CD14-positive monocyte (primary cell): ENCODE measurements around the gene TGFBR1. TPM values are rescaled to one million over a fixed set of nuclear protein-coding genes. Genes with fewer than 3 reads are reported as not detected.

Source experiments
- DNase-seq, 3 donors: peaks; one replicate each; pipeline ENCODE4 v3.0.0-alpha.2; 2011 to 2022
- H2AFZ ChIP-seq: 2 replicates; pipeline ENCODE4 v1.6.0; 2012; ENCODE audit warnings: mild to moderate bottlenecking, low read depth, low read length, inconsistent platforms; ENCODE audit not compliant: insufficient read depth, poor library complexity, severe bottlenecking
- H3K27ac ChIP-seq, 2 donors: 1 replicate in 1 of 2; 2 replicates in 1 of 2; pipeline ENCODE4 v1.5.1; 2012 to 2013; ENCODE audit warnings: low read length in 2 of 2, control low read depth in 1 of 2, inconsistent platforms in 1 of 2, low read depth in 1 of 2, mild to moderate bottlenecking in 1 of 2
- H3K27me3 ChIP-seq, 2 donors: one replicate each; pipeline versions ENCODE4 v1.6.0 to v1.6.1; 2011 to 2013; ENCODE audit warnings: low read length in 2 of 2; ENCODE audit not compliant: control insufficient read depth in 2 of 2, insufficient read depth in 2 of 2
- H3K36me3 ChIP-seq, 2 donors: replicated peaks in 1 of 2; 1 replicate in 1 of 2; 2 replicates in 1 of 2; pipeline versions ENCODE4 v1.5.1 to v1.6.1; 2012 to 2013; ENCODE audit warnings: low read length in 2 of 2, control low read depth in 1 of 2, inconsistent platforms in 1 of 2, mild to moderate bottlenecking in 1 of 2; ENCODE audit not compliant: insufficient read depth in 2 of 2, control insufficient read depth in 1 of 2
- H3K4me1 ChIP-seq, 2 donors: 1 replicate in 1 of 2; 2 replicates in 1 of 2; pipeline versions ENCODE4 v1.5.1 to v1.6.1; 2012 to 2013; ENCODE audit warnings: low read length in 2 of 2, control low read depth in 1 of 2, inconsistent platforms in 1 of 2, mild to moderate bottlenecking in 1 of 2, moderate library complexity in 1 of 2; ENCODE audit not compliant: insufficient read depth in 2 of 2, control insufficient read depth in 1 of 2
- H3K4me2 ChIP-seq: replicated peaks from 2 replicates; pipeline ENCODE3; 2012; ENCODE audit warnings: low read length, moderate library complexity, mild to moderate bottlenecking; ENCODE audit not compliant: poor library complexity, severe bottlenecking; ENCODE audit errors: extremely low read depth
- H3K4me3 ChIP-seq, 3 experiments: fragments of 200-600 bp in 1 of 3; sonication (generic) in 1 of 3; replicated peaks in 1 of 3; 1 replicate in 2 of 3; 2 replicates in 1 of 3; pipeline ENCODE4 v1.5.1; 2011 to 2013; ENCODE audit warnings: low read length in 3 of 3, mild to moderate bottlenecking in 3 of 3, control low read depth in 2 of 3, low read depth in 2 of 3, inconsistent platforms in 1 of 3, moderate library complexity in 1 of 3
- H3K79me2 ChIP-seq: 2 replicates; pipeline ENCODE4 v1.6.0; 2012; ENCODE audit warnings: mild to moderate bottlenecking, control low read depth, inconsistent platforms, low read length, moderate library complexity; ENCODE audit not compliant: insufficient read depth
- H3K9ac ChIP-seq: 2 replicates; pipeline ENCODE4 v1.6.0; 2017; ENCODE audit warnings: low read length, mild to moderate bottlenecking; ENCODE audit not compliant: insufficient read depth, poor library complexity, severe bottlenecking
- H3K9me3 ChIP-seq, 2 donors: replicated peaks in 1 of 2; 1 replicate in 1 of 2; 2 replicates in 1 of 2; pipeline versions ENCODE4 v1.5.1 to v1.6.1; 2012 to 2013; ENCODE audit warnings: low read length in 2 of 2, control low read depth in 1 of 2; ENCODE audit not compliant: control insufficient read depth in 1 of 2, insufficient read depth in 1 of 2
- H4K20me1 ChIP-seq: 2 replicates; pipeline ENCODE4 v1.6.0; 2012; ENCODE audit warnings: mild to moderate bottlenecking, low read length, control low read depth, moderate library complexity; ENCODE audit not compliant: insufficient read depth
- H3K27ac Mint-ChIP-seq, 7 donors: one replicate each; pipeline ENCODE4 v1.8.0; 2020; ENCODE audit warnings: mild to moderate bottlenecking in 7 of 7, mixed read lengths in 7 of 7, moderate library complexity in 6 of 7, inconsistent platforms in 2 of 7
- H3K27me3 Mint-ChIP-seq, 3 donors: one replicate each; pipeline ENCODE4 v1.8.0; 2021 to 2022; ENCODE audit warnings: low read depth in 3 of 3, mild to moderate bottlenecking in 3 of 3, mixed read lengths in 3 of 3, moderate library complexity in 3 of 3, inconsistent platforms in 1 of 3
- H3K36me3 Mint-ChIP-seq, 2 donors: one replicate each; pipeline ENCODE4 v1.8.0; 2020; ENCODE audit warnings: mixed read lengths in 2 of 2, inconsistent platforms in 1 of 2, mild to moderate bottlenecking in 1 of 2
- H3K4me1 Mint-ChIP-seq: one replicate; pipeline ENCODE4 v1.8.0; 2020; ENCODE audit warnings: mild to moderate bottlenecking, mixed read lengths
- H3K4me3 Mint-ChIP-seq, 2 donors: one replicate each; pipeline ENCODE4 v1.8.0; 2020; ENCODE audit warnings: mild to moderate bottlenecking in 2 of 2, mixed read lengths in 2 of 2, moderate library complexity in 1 of 2
- H3K9me3 Mint-ChIP-seq, 7 donors: one replicate each; pipeline ENCODE4 v1.8.0; 2020 to 2022; ENCODE audit warnings: mixed read lengths in 7 of 7, mild to moderate bottlenecking in 6 of 7, moderate library complexity in 6 of 7, inconsistent platforms in 2 of 7
- WGBS: methylation state at CpG from one replicate; pipeline ENCODE4 v1.1.5; 2013; ENCODE audit warnings: missing lambda C conversion rate; ENCODE audit not compliant: insufficient coverage; 5-methylcytosine and 5-hydroxymethylcytosine counted together
- intact Hi-C, 2 donors: fragments of 100-400 bp; cut with micrococcal nuclease; formaldehyde crosslinking; loops; one replicate each; pipeline versions ENCODE4 v1.15.0 to v1.15.1; 2023
- polyA plus RNA-seq, 3 donors: library from polyadenylated mRNA; depleted of rRNA in 1 of 3; unstranded in 2 of 3; stranded (reverse) in 1 of 3; fragments of 300-500 nt in 2 of 3; fragments of >200 nt in 1 of 3; fragmentation: Illumina TruSeq in 2 of 3; gene quantifications; 1 replicate in 2 of 3; 2 replicates in 1 of 3; pipeline ENCODE4 v1.2.3, GENCODE V29; 2012 to 2021
- TF ChIP-seq, protein P1 (sequence below): fragments of 200-600 bp; IDR thresholded peaks from one replicate; pipeline ENCODE4 v1.8.0; 2022; ENCODE audit warnings: antibody characterized with exemption, mild to moderate bottlenecking

The TGFBR1 gene
- polyA plus RNA-seq, 3 donors = 10.7 to 26.8 (median 25.0) TPM

- H3K27ac ChIP-seq = peak overlapping the region; percentile 62 to 94
- peaks cover 54 to 60% of the 10 kb centered on the region in 2 donors for H3K4me1 ChIP-seq
- H3K27ac Mint-ChIP-seq = peak overlapping the region; percentile 79 to 91 (median 87)
- H2AFZ ChIP-seq = peak overlapping the region; percentile 57
- under 1% methylated on average over 118 of the region's 118 CpGs for WGBS
- H3K4me1 Mint-ChIP-seq = peaks cover 58% of the 10 kb centered on the region
- H3K27me3 ChIP-seq = no peaks in the 10 kb centered on the region
- H3K9ac ChIP-seq = peak overlapping the region; percentile 94
- no peaks in the 10 kb centered on the region for H3K9me3 ChIP-seq
- peak; percentile 49 to 76 (median 72) for DNase-seq
- H3K4me3 ChIP-seq = peak overlapping the region; percentile 56 to 96 (median 85)
- peaks cover 8% of the 10 kb centered on the region for H4K20me1 ChIP-seq
- peaks cover 0 to 5% (median 0%) of the 10 kb centered on the region in 3 donors for H3K27me3 Mint-ChIP-seq
- H3K9me3 Mint-ChIP-seq = peaks cover 0 to under 1% (median 0%) of the 10 kb centered on the region in 7 donors
- TF ChIP-seq, protein P1, sequence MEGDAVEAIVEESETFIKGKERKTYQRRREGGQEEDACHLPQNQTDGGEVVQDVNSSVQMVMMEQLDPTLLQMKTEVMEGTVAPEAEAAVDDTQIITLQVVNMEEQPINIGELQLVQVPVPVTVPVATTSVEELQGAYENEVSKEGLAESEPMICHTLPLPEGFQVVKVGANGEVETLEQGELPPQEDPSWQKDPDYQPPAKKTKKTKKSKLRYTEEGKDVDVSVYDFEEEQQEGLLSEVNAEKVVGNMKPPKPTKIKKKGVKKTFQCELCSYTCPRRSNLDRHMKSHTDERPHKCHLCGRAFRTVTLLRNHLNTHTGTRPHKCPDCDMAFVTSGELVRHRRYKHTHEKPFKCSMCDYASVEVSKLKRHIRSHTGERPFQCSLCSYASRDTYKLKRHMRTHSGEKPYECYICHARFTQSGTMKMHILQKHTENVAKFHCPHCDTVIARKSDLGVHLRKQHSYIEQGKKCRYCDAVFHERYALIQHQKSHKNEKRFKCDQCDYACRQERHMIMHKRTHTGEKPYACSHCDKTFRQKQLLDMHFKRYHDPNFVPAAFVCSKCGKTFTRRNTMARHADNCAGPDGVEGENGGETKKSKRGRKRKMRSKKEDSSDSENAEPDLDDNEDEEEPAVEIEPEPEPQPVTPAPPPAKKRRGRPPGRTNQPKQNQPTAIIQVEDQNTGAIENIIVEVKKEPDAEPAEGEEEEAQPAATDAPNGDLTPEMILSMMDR = no peak
- peaks cover 2 to 6% of the 10 kb centered on the region in 2 donors for H3K36me3 Mint-ChIP-seq
- intact Hi-C loops = loop anchor here (2.0 to 10.0 kb wide), 3 partner anchors 33 to 111 kb away; no protein-coding TSS in a partner anchor
- no peaks in the 10 kb centered on the region for H3K36me3 ChIP-seq
- H3K4me2 ChIP-seq = peak overlapping the region; percentile 89
- H3K4me3 Mint-ChIP-seq = peak overlapping the region; percentile 77 to 84
- peaks cover 50% of the 10 kb centered on the region for H3K79me2 ChIP-seq
Observed at GRCh38 chr9:99105152-99106043, 485 bp downstream of the TGFBR1 start.

DNA sequence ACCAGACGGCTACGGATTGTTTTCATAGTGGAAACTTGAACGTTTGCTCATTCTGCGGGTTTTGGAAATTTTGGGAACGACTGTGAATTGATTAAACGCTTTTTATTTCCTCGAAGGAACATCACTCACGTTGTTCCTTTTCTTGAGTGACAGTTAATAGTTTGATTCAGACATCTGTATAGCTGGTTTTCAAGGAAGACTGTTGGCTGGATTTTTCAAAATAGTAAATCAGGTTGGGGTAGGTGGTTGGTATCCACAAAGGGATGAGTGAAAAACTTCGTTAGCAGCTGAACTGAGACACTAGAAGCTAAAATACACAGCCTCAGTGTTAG lies 1.1 kb downstream of the TGFBR1 start:
- H3K4me2 ChIP-seq = peak overlapping the region; percentile 86
- TF ChIP-seq, protein P1 = no peak
- peak overlapping the region; percentile 77 to 84 for H3K4me3 Mint-ChIP-seq
- H4K20me1 ChIP-seq = peaks cover 8% of the 10 kb centered on the region
- peaks cover 56% of the 10 kb centered on the region for H3K79me2 ChIP-seq
- H3K36me3 ChIP-seq = no peaks in the 10 kb centered on the region
- no peaks in the 10 kb centered on the region for H3K9me3 Mint-ChIP-seq
- peak overlapping the region; percentile 62 to 94 for H3K27ac ChIP-seq
- no peaks in the 10 kb centered on the region for H3K9me3 ChIP-seq
- peaks cover 2 to 6% of the 10 kb centered on the region in 2 donors for H3K36me3 Mint-ChIP-seq
- no peak for DNase-seq
- H3K4me3 ChIP-seq = peak overlapping the region; percentile 56 to 96 (median 85)
- H3K9ac ChIP-seq = peak overlapping the region; percentile 94
- H3K27me3 ChIP-seq = no peaks in the 10 kb centered on the region
- intact Hi-C loops = loop anchor here (5.0 to 10.0 kb wide), 2 partner anchors 49 to 111 kb away; no protein-coding TSS in a partner anchor
- peaks cover 0 to 5% (median 0%) of the 10 kb centered on the region in 3 donors for H3K27me3 Mint-ChIP-seq
- peaks cover 64% of the 10 kb centered on the region for H3K4me1 Mint-ChIP-seq
- H3K4me1 ChIP-seq = peaks cover 60 to 66% of the 10 kb centered on the region in 2 donors
- peak overlapping the region; percentile 79 to 91 (median 86) for H3K27ac Mint-ChIP-seq
- WGBS = 0% methylated on average over 4 of the region's 9 CpGs
- H2AFZ ChIP-seq = peak overlapping the region; percentile 57
